DND-41 (cell line): ENCODE results near the gene ADARB2.
A peak's percentile ranks its signal among the peaks of the same experiment; 100 is the strongest.
"Not testable (repeated sequence)": the region's sequence is repeated elsewhere in the genome, so short reads cannot be mapped to it uniquely, and the experiment has no call there.

Experiments used
- ATAC-seq: fragments of 200-7000 bp; cut with Tn5 transposase; 3 replicates; pipeline ENCODE4 v1.9.1; 2021; ENCODE audit warnings: low read depth; ENCODE audit not compliant: insufficient read depth
- DNase-seq: peaks from one replicate; pipeline ENCODE4 v3.0.0-alpha.2; 2020
- H2AFZ ChIP-seq: 2 replicates; pipeline ENCODE4 v1.6.0; 2012; ENCODE audit warnings: low read depth, low read length
- H3K27ac ChIP-seq: 2 replicates; pipeline ENCODE4 v1.5.1; 2012; ENCODE audit warnings: low read length, inconsistent platforms
- H3K27me3 ChIP-seq: fragments of 200-600 bp; sonication (generic); 2 replicates; pipeline ENCODE4 v1.6.0; 2012; ENCODE audit warnings: low read length, mild to moderate bottlenecking, inconsistent platforms; ENCODE audit not compliant: insufficient read depth, poor library complexity
- H3K36me3 ChIP-seq: 2 replicates; pipeline ENCODE4 v1.5.1; 2012; ENCODE audit warnings: low read length, inconsistent platforms; ENCODE audit not compliant: insufficient read depth
- H3K4me1 ChIP-seq: 2 replicates; pipeline ENCODE4 v1.5.1; 2012; ENCODE audit warnings: mild to moderate bottlenecking, low read length; ENCODE audit not compliant: insufficient read depth
- H3K4me2 ChIP-seq: 2 replicates; pipeline ENCODE4 v1.6.0; 2012; ENCODE audit warnings: mild to moderate bottlenecking, moderate library complexity, low read length, inconsistent platforms; ENCODE audit not compliant: insufficient read depth
- H3K4me3 ChIP-seq, 2 experiments: fragments of 200-600 bp in 1 of 2; shearing (Covaris generic) in 1 of 2; 2 replicates each; pipeline ENCODE4 v1.5.1; 2012 to 2016; ENCODE audit warnings: inconsistent platforms in 2 of 2, low read length in 2 of 2, mild to moderate bottlenecking in 2 of 2, low read depth in 1 of 2, moderate library complexity in 1 of 2
- H3K79me2 ChIP-seq: 2 replicates; pipeline ENCODE4 v1.6.0; 2012; ENCODE audit warnings: low read length, inconsistent platforms; ENCODE audit not compliant: insufficient read depth
- H3K9ac ChIP-seq: 2 replicates; pipeline ENCODE4 v1.6.0; 2012; ENCODE audit warnings: low read depth, mild to moderate bottlenecking, inconsistent platforms, low read length, moderate library complexity
- H3K9me3 ChIP-seq: 2 replicates; pipeline ENCODE4 v1.5.1; 2012; ENCODE audit warnings: low read length, moderate library complexity, mild to moderate bottlenecking, inconsistent platforms; ENCODE audit not compliant: insufficient read depth, severe bottlenecking
- H4K20me1 ChIP-seq: 2 replicates; pipeline ENCODE4 v1.6.0; 2012; ENCODE audit warnings: low read length; ENCODE audit not compliant: insufficient read depth
- EZH2 ChIP-seq: IDR thresholded peaks from 3 replicates; pipeline ENCODE4 v1.6.1; 2012; ENCODE audit warnings: borderline replicate concordance, low read depth, mild to moderate bottlenecking, moderate library complexity, low read length, inconsistent platforms; ENCODE audit not compliant: severe bottlenecking
- TF ChIP-seq, protein P1 (sequence below): IDR thresholded peaks from 2 replicates; pipeline ENCODE4 v1.5.1; 2012; ENCODE audit warnings: borderline replicate concordance, low read length, moderate library complexity, mild to moderate bottlenecking; ENCODE audit not compliant: poor library complexity, severe bottlenecking; ENCODE audit errors: extremely low read depth

The ADARB2 gene

DNA sequence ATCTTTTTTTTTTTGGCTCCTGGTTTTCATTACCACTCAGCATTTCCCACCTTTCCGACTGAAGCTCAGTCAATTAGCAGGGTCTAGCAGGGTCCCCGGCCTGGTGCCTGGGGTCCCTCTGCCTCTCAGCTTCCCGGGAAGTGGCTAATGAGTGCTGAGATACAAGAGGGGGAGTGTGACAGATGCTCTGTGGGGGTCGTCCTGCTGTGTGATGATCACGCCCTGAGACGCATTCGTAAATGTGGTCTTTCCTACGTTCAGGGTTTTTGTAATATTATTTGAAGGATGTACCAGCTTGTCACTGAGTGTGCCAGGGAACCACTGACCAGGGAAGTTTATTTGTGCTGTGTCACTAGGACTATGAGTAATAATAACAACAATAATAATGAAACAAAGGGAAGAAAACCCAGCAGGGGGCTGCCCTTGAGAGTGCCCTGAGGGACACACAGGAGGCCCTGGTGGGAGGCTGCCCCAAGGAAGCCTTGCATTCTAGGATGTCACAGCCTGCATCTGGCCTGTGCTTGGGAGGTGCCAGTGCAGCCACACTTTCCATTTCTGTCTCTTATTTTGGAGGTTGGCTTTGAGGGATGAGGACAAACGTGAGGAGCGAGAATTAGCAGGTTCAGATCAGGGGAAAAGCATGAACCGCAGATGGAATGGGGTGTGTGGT lies 337.8 kb downstream of the ADARB2 start:
- no peak overlapping the region for H3K4me3 ChIP-seq
- ATAC-seq (0 out of 3 replicates have a peak, but pooled peaks have one; percentile 8), DNase-seq (no peak)
- H4K20me1 ChIP-seq: no peaks in the 10 kb centered on the region
- no peak overlapping the region for H3K27ac ChIP-seq
- no peak overlapping the region for H2AFZ ChIP-seq
- no peak overlapping the region for H3K4me2 ChIP-seq
- no peak for TF ChIP-seq EZH2
- TF ChIP-seq, protein P1, sequence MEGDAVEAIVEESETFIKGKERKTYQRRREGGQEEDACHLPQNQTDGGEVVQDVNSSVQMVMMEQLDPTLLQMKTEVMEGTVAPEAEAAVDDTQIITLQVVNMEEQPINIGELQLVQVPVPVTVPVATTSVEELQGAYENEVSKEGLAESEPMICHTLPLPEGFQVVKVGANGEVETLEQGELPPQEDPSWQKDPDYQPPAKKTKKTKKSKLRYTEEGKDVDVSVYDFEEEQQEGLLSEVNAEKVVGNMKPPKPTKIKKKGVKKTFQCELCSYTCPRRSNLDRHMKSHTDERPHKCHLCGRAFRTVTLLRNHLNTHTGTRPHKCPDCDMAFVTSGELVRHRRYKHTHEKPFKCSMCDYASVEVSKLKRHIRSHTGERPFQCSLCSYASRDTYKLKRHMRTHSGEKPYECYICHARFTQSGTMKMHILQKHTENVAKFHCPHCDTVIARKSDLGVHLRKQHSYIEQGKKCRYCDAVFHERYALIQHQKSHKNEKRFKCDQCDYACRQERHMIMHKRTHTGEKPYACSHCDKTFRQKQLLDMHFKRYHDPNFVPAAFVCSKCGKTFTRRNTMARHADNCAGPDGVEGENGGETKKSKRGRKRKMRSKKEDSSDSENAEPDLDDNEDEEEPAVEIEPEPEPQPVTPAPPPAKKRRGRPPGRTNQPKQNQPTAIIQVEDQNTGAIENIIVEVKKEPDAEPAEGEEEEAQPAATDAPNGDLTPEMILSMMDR: no peak
- H3K9me3 ChIP-seq: no peaks in the 10 kb centered on the region
- no peaks in the 10 kb centered on the region for H3K79me2 ChIP-seq
- no peaks in the 10 kb centered on the region for H3K36me3 ChIP-seq
- H3K9ac ChIP-seq: no peak overlapping the region
- no peaks in the 10 kb centered on the region for H3K27me3 ChIP-seq
- H3K4me1 ChIP-seq: no peaks in the 10 kb centered on the region

DNA sequence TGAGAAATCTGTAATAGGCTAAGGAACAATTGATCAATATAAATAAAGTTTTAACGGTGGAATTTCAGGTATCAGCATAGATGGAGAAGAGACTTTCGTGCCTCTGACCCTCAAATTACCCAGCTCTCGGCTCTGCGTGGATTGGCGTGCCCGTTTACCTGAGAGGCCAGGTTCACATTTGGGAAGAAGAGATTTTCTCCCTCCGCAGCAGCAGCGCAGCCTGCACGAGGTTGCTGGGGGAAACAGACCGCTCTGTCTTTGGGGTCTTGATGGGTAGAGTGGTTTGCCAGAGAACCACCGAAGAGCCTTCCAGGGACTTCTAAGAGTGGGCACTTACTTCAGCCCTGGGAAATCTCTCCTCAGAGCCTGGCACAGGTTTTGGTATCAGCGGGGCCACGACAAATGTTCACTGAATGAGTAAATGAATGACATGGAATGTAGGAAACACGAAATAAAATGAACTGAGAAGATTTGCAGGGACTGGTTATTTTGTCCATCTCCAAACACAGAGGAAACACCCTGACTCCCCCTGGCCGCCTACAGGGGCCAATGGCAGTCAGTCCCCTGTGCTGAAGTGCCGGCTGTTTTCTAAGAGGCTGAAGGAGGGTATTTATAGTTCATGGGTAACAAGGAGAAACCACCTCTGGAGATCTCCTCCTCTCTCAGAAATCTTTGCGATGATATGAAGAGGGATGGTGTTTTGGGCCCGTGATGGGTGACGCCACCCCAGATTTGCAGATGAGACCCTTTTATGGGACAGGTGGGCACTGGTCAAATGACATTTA lies 338.5 kb downstream of the ADARB2 start:
- Histone ChIP-seq H3K27ac (no peak overlapping the region), H3K27me3 (no peaks in the 10 kb centered on the region), H3K4me3 (no peak overlapping the region), H3K4me2 (no peak overlapping the region), H3K9ac (no peak overlapping the region), H3K9me3 (no peaks in the 10 kb centered on the region), H4K20me1 (no peaks in the 10 kb centered on the region), H3K79me2 (no peaks in the 10 kb centered on the region), H2AFZ (no peak overlapping the region), H3K4me1 (no peaks in the 10 kb centered on the region), H3K36me3 (no peaks in the 10 kb centered on the region)
- DNase-seq (peak; percentile 1), ATAC-seq (no peak)
- TF ChIP-seq EZH2: no peak
- TF ChIP-seq, protein P1: no peak

DNA sequence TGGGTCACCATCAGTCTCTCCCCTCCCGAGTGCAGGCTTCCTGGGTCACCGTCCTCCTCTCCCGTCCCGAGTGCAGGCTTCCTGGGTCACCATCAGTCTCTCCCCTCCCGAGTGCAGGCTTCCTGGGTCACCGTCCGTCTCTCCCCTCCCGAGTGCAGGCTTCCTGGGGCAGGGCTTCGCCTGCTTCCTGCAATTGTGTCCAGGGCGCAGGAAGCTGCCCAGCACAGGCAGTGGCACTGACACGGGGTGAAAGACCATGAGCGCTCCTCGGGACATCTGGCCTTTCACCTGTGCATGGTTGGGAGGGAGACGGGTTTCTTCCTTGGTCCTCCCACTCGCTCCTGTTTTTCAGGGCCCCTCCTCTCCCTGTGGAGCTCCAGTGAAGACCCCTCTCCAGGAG lies 339.2 kb downstream of the ADARB2 start:
- not testable (repeated sequence) for H2AFZ ChIP-seq, H3K4me3 ChIP-seq, H3K4me1 ChIP-seq, H3K9me3 ChIP-seq, H3K9ac ChIP-seq, H3K36me3 ChIP-seq, H3K79me2 ChIP-seq, DNase-seq, H3K4me2 ChIP-seq, ATAC-seq, H3K27ac ChIP-seq, H4K20me1 ChIP-seq, H3K27me3 ChIP-seq

DNA sequence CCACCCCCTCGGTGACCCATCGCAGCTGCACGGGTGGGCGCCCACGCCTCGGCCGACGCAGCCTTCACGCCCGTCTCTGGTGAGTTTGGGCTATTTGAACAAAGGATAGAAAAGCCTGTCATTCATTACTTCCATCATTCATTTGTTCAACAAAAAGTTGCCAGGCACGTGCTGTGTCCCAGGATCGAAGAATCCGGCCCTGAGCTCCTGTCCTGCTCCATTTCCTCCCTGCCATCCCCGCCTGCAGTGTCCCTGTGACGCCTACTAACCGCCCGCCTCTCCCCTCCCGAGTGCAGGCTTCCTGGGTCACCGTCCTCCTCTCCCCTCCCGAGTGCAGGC lies 341.1 kb downstream of the ADARB2 start:
- Histone ChIP-seq H3K36me3 (no peaks in the 10 kb centered on the region), H3K9me3 (no peaks in the 10 kb centered on the region), H3K9ac (no peak overlapping the region), H3K79me2 (no peaks in the 10 kb centered on the region), H3K27me3 (no peaks in the 10 kb centered on the region), H4K20me1 (no peaks in the 10 kb centered on the region), H3K4me2 (no peak overlapping the region), H3K4me3 (no peak overlapping the region), H3K27ac (no peak overlapping the region), H2AFZ (no peak overlapping the region), H3K4me1 (no peaks in the 10 kb centered on the region)
- DNase-seq (no peak), ATAC-seq (no peak)
- no peak for TF ChIP-seq EZH2
- TF ChIP-seq, protein P1: no peak
